A549 (cell line): ENCODE data around the gene MRAS. TPM values are rescaled to one million over a fixed set of nuclear protein-coding genes. Genes with fewer than 3 reads are reported as not detected.

ENCODE experiments used
- ATAC-seq, 2 experiments: fragments of 200-7000 bp in 1 of 2; fragments of >200 bp in 1 of 2; cut with Nextera tagmentation in 1 of 2; cut with Tn5 transposase in 1 of 2; 3 replicates each; pipeline versions ENCODE4 v1.8.0 to v1.9.1; 2018 to 2020; ENCODE audit warnings: mild to moderate bottlenecking in 1 of 2, moderate library complexity in 1 of 2
- CTCF ChIA-PET: fragments of 300-600 bp; sonication (Branson Sonifier 250); formaldehyde crosslinking; extraction: SDS; loops from one replicate; lab custom pipeline; 2021; ENCODE audit warnings: antibody characterized with exemption, inconsistent platforms; lab: Yijun Ruan, JAX
- POLR2A ChIA-PET: fragments of 350-600 bp; formaldehyde crosslinking; extraction: SDS; loops from one replicate; lab custom pipeline; 2021; ENCODE audit warnings: antibody characterized with exemption, inconsistent platforms; lab: Yijun Ruan, JAX
- DNase-seq, 2 experiments: peaks; one replicate each; pipeline versions ENCODE4 v3.0.0 to v3.0.0-alpha.2; 2011 to 2016; ENCODE audit warnings: low read depth in 1 of 2, low spot score in 1 of 2
- FAIRE-seq: peaks from 2 replicates; lab custom pipeline; 2011; peaks lifted over from hg19 to GRCh38; lab: Jason Lieb, UNC
- H3K27ac ChIP-seq, 2 experiments: fragments of >200 bp; sonication (Bioruptor Twin); formaldehyde crosslinking; 3 replicates each; pipeline ENCODE4 v1.5.1; 2016 to 2017
- H3K4me1 ChIP-seq: fragments of >200 bp; sonication (Bioruptor Twin); formaldehyde crosslinking; 3 replicates; pipeline ENCODE4 v1.6.1; 2016
- H3K4me2 ChIP-seq: fragments of >200 bp; sonication (Bioruptor Twin); formaldehyde crosslinking; 3 replicates; pipeline ENCODE4 v1.6.1; 2016
- H3K4me3 ChIP-seq: fragments of >200 bp; sonication (Bioruptor Twin); formaldehyde crosslinking; 3 replicates; pipeline ENCODE4 v1.5.1; 2016
- H3K9me3 ChIP-seq: fragments of >200 bp; sonication (Bioruptor Twin); formaldehyde crosslinking; 3 replicates; pipeline ENCODE4 v1.6.1; 2016
- CBX2 ChIP-seq: fragments of 200-600 bp; sonication (generic); IDR thresholded peaks from 2 replicates; pipeline ENCODE4 v1.6.1; 2016; ENCODE audit warnings: low read depth, mild to moderate bottlenecking, borderline replicate concordance
- CHD4 ChIP-seq: fragments of 200-600 bp; sonication (generic); IDR thresholded peaks from 2 replicates; pipeline ENCODE4 v1.6.1; 2016; ENCODE audit warnings: antibody characterized with exemption, mild to moderate bottlenecking, borderline replicate concordance
- CTCF ChIP-seq: fragments of >200 bp; sonication (Bioruptor Twin); formaldehyde crosslinking; IDR thresholded peaks from 3 replicates; pipeline ENCODE4 v1.5.1; 2016
- EHF ChIP-seq: fragments of 250-450 bp; sonication (Bioruptor Pico); IDR thresholded peaks from 2 replicates; pipeline ENCODE4 v1.5.0; 2020; ENCODE audit warnings: mild to moderate bottlenecking
- ELK1 ChIP-seq: fragments of 150-350 bp; IDR thresholded peaks from 2 replicates; pipeline ENCODE4 v1.6.1; 2014; ENCODE audit warnings: low read depth, mild to moderate bottlenecking, low read length
- EP300 ChIP-seq, 2 experiments: fragments of >200 bp; sonication (Bioruptor Twin); formaldehyde crosslinking; IDR thresholded peaks; 2 replicates in 1 of 2; 3 replicates in 1 of 2; pipeline ENCODE4 v1.6.1; 2016 to 2017
- GATA3 ChIP-seq: IDR thresholded peaks from 2 replicates; pipeline ENCODE4 v1.6.1; 2012; ENCODE audit warnings: borderline replicate concordance
- HEYL ChIP-seq: fragments of 250-450 bp; sonication (Bioruptor Pico); IDR thresholded peaks from 2 replicates; pipeline ENCODE4 v1.8.0; 2021; ENCODE audit warnings: mild to moderate bottlenecking, moderate library complexity
- HOXB13 ChIP-seq: fragments of 250-450 bp; sonication (Bioruptor Pico); IDR thresholded peaks from 2 replicates; pipeline ENCODE4 v1.5.0; 2020; ENCODE audit warnings: low read depth, mild to moderate bottlenecking, moderate library complexity
- JUNB ChIP-seq: fragments of >200 bp; sonication (Bioruptor Twin); formaldehyde crosslinking; IDR thresholded peaks from 2 replicates; pipeline ENCODE4 v1.6.1; 2016
- KDM1A ChIP-seq: fragments of 200-600 bp; sonication (generic); IDR thresholded peaks from 2 replicates; pipeline ENCODE4 v1.6.1; 2016; ENCODE audit warnings: low read depth, mild to moderate bottlenecking
- MAZ ChIP-seq: fragments of 150-350 bp; IDR thresholded peaks from 2 replicates; pipeline ENCODE4 v1.6.1; 2014; ENCODE audit warnings: antibody characterized with exemption, low read depth, low read length, borderline replicate concordance
- NPAS2 ChIP-seq: fragments of 250-450 bp; sonication (Bioruptor Pico); IDR thresholded peaks from 2 replicates; pipeline ENCODE4 v1.8.0; 2022; ENCODE audit warnings: mild to moderate bottlenecking, moderate library complexity, borderline replicate concordance
- RCOR1 ChIP-seq: fragments of 150-350 bp; IDR thresholded peaks from 2 replicates; pipeline ENCODE4 v1.6.1; 2014; ENCODE audit warnings: antibody characterized with exemption, low read length, low read depth
- REST ChIP-seq: fragments of 200-600 bp; sonication (generic); IDR thresholded peaks from 2 replicates; pipeline ENCODE4 v1.6.1; 2016; ENCODE audit warnings: antibody characterized with exemption, mild to moderate bottlenecking, moderate library complexity
- RFX5 ChIP-seq: fragments of 450-650 bp; IDR thresholded peaks from 2 replicates; pipeline ENCODE4 v1.7.1; 2014; ENCODE audit warnings: antibody characterized with exemption, mild to moderate bottlenecking, moderate library complexity
- RNF2 ChIP-seq: fragments of 200-600 bp; sonication (generic); IDR thresholded peaks from 2 replicates; pipeline ENCODE4 v1.6.1; 2016; ENCODE audit warnings: low read depth, mild to moderate bottlenecking, antibody characterized with exemption, moderate library complexity, borderline replicate concordance
- SREBF2 ChIP-seq: fragments of 450-650 bp; IDR thresholded peaks from 2 replicates; pipeline ENCODE4 v1.6.1; 2014; ENCODE audit warnings: mild to moderate bottlenecking, moderate library complexity
- USF2 ChIP-seq: fragments of 450-650 bp; IDR thresholded peaks from 2 replicates; pipeline ENCODE4 v1.6.1; 2014; ENCODE audit warnings: antibody characterized with exemption
- ZFP36 ChIP-seq: fragments of 450-650 bp; IDR thresholded peaks from 2 replicates; pipeline ENCODE4 v1.6.1; 2014; ENCODE audit warnings: borderline replicate concordance; ENCODE audit not compliant: partially characterized antibody
- WGBS: methylation state at CpG from one replicate; pipeline ENCODE4 v1.1.6; 2017; ENCODE audit errors: missing lambda C conversion rate; 5-methylcytosine and 5-hydroxymethylcytosine counted together
- polyA plus RNA-seq, 4 experiments: library from polyadenylated mRNA; depleted of rRNA in 3 of 4; stranded (reverse); fragments of >200 nt; fragmentation: RNase III in 1 of 4; extraction: RNeasy Plus Mini Kit Qiagen cat#74134 plus additional on column Dnase treatment in 1 of 4; gene quantifications; 2 replicates in 3 of 4; 3 replicates in 1 of 4; pipeline ENCODE4 v1.2.3, GENCODE V29; 2011 to 2017

MRAS gene
- polyA plus RNA-seq, 2 of the 4 experiments (the other 2 are of a cell fraction): 11.2 to 15.0 TPM

- no peak for DNase-seq
- H3K4me2 ChIP-seq: no peak overlapping the region
- FAIRE-seq: no peak
- no peak overlapping the region for H3K27ac ChIP-seq
- TF ChIP-seq CHD4 (no peak), JUNB (no peak), CTCF (no peak), ZFP36 (no peak), RCOR1 (no peak), HOXB13 (no peak), USF2 (no peak), ELK1 (no peak), CBX2 (no peak), KDM1A (no peak), NPAS2 (CRISPR knock-in tag) (no peak), EP300 (IDR thresholded peaks at IDR 0.05) (no peak), REST (no peak), GATA3 (no peak)
- H3K4me1 ChIP-seq: no peaks in the 10 kb centered on the region
- ATAC-seq: peak in 1 of 2 experiments; percentile 28; a peak in 1 of 6 replicates
- WGBS: 87% methylated on average over 7 of the region's 7 CpGs
- POLR2A ChIA-PET: no interaction called here
- CTCF ChIA-PET: interaction anchor here (1.5 kb wide), 1 partner anchor 9 kb away, joined by 3 read pairs; no protein-coding TSS in a partner anchor
- H3K9me3 ChIP-seq: no peaks in the 10 kb centered on the region
- no peak overlapping the region for H3K4me3 ChIP-seq
These were observed 13.2 kb downstream of the MRAS start for GRCh38 chr3:138361561-138361971.

- Histone ChIP-seq H3K27ac (no peak overlapping the region), H3K4me1 (no peaks in the 10 kb centered on the region), H3K4me2 (no peak overlapping the region), H3K9me3 (no peaks in the 10 kb centered on the region), H3K4me3 (no peak overlapping the region)
- 69% methylated on average over 7 of the region's 7 CpGs for WGBS
- ChIA-PET POLR2A (no interaction called here), CTCF (interaction anchor here (1.5 kb wide), 1 partner anchor 8 kb away, joined by 3 read pairs; no protein-coding TSS in a partner anchor)
- FAIRE-seq (no peak), ATAC-seq (no peak), DNase-seq (no peak)
- TF ChIP-seq CBX2 (no peak), SREBF2 (no peak), RNF2 (no peak), RFX5 (no peak), MAZ (no peak), REST (no peak), HEYL (CRISPR knock-in tag) (no peak), JUNB (no peak), EHF (CRISPR knock-in tag) (no peak)
These were observed 14.2 kb downstream of the MRAS start for GRCh38 chr3:138362538-138362937.
